PC-9 (cell line): ENCODE data around the gene AFAP1.

Experiments used
- EZH2 ChIP-seq: fragments of 200-600 bp; sonication (generic); IDR thresholded peaks from 2 replicates; pipeline ENCODE4 v1.8.0; 2017; ENCODE audit warnings: antibody characterized with exemption, low read depth
- TF ChIP-seq, protein P1 (sequence below): fragments of 200-600 bp; sonication (generic); conservative IDR thresholded peaks from 2 replicates; pipeline ENCODE4 v1.6.1; 2017; ENCODE audit warnings: mixed run types, antibody characterized with exemption, mild to moderate bottlenecking, moderate library complexity

DNA sequence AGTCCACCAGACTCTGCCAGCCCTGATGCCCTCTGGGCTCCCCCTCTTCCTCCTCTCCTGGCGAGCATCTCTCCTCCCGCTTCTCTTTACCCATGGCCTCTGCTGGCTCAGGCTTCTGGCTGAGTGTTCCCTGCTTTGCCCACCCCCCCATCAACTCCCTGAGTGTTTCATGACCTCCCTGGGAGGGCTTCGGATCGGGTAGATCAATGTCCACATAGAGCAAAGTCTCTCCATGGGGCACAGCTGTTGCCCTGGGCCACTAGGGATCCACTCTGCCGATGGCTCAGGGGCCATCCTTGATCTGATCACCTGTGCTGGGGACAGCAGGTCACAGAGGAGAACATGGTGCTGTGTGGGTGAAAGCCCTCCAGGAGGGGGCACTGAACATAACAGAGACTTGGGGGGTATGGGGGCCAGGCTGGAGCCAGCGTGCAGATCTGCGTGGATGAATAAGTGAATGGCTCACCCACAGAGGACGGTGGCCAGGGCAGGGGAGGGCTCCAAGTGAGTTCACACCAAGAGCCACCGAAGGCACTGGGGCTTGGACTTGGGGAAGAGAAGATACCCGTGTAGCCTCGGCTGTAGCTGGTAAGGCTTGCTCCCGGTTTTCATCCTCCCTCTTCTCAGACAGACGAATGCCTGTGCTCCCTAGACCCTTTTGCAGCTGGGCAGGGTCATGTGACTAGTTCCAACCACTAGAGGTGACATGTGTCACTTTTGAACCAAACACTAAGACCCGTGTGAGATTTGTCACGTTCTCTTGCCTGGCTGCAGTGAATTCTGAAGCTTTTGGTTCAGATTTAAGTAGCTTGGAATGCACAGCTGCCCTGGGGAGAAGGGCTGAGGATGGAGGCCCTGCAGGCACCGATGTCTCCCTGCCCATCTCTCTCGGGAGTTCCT is 23.2 kb upstream of the AFAP1 start:
- TF ChIP-seq, protein P1, sequence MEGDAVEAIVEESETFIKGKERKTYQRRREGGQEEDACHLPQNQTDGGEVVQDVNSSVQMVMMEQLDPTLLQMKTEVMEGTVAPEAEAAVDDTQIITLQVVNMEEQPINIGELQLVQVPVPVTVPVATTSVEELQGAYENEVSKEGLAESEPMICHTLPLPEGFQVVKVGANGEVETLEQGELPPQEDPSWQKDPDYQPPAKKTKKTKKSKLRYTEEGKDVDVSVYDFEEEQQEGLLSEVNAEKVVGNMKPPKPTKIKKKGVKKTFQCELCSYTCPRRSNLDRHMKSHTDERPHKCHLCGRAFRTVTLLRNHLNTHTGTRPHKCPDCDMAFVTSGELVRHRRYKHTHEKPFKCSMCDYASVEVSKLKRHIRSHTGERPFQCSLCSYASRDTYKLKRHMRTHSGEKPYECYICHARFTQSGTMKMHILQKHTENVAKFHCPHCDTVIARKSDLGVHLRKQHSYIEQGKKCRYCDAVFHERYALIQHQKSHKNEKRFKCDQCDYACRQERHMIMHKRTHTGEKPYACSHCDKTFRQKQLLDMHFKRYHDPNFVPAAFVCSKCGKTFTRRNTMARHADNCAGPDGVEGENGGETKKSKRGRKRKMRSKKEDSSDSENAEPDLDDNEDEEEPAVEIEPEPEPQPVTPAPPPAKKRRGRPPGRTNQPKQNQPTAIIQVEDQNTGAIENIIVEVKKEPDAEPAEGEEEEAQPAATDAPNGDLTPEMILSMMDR = no peak
- TF ChIP-seq EZH2 = no peak
